CD4-positive, alpha-beta memory T cell (primary cell): Measurements from ENCODE around the gene FBXL14. TPM values are rescaled to one million over a fixed set of nuclear protein-coding genes. Genes with fewer than 3 reads are reported as not detected.

Source experiments
- CTCF ChIA-PET: fragments of 350-600 bp; sonication (Branson Sonifier 250); formaldehyde crosslinking; loops from one replicate; lab custom pipeline; 2021; ENCODE audit warnings: inconsistent platforms; ENCODE audit not compliant: partially characterized antibody; lab: Charles Lee
- POLR2A ChIA-PET: fragments of 350-600 bp; sonication (Branson Sonifier 250); formaldehyde crosslinking; loops from one replicate; lab custom pipeline; 2021; ENCODE audit not compliant: partially characterized antibody; lab: Charles Lee
- DNase-seq, 5 donors: peaks; one replicate each; pipeline versions ENCODE4 v3.0.0 to v3.0.0-alpha.2; 2020 to 2022; ENCODE audit warnings: mixed read lengths in 1 of 5
- H3K27ac ChIP-seq: one replicate; pipeline ENCODE4 v1.7.0; 2013; ENCODE audit warnings: low read depth, low read length
- H3K27me3 ChIP-seq: 2 replicates; pipeline ENCODE4 v1.7.0; 2013; ENCODE audit warnings: mild to moderate bottlenecking, low read length, moderate library complexity; ENCODE audit not compliant: insufficient read depth
- H3K36me3 ChIP-seq: 2 replicates; pipeline ENCODE4 v1.7.0; 2013; ENCODE audit warnings: mild to moderate bottlenecking, low read length, moderate library complexity; ENCODE audit not compliant: insufficient read depth
- H3K4me1 ChIP-seq: 2 replicates; pipeline ENCODE4 v1.7.0; 2013; ENCODE audit warnings: mild to moderate bottlenecking, low read length, moderate library complexity; ENCODE audit not compliant: insufficient read depth
- H3K4me3 ChIP-seq, 2 donors: one replicate each; pipeline ENCODE4 v1.7.0; 2013; ENCODE audit warnings: low read length in 2 of 2, mild to moderate bottlenecking in 1 of 2
- H3K9me3 ChIP-seq, 2 donors: one replicate each; pipeline ENCODE4 v1.7.0; 2013; ENCODE audit warnings: low read length in 2 of 2, control low read depth in 1 of 2; ENCODE audit not compliant: control insufficient read depth in 1 of 2
- H3K27ac Mint-ChIP-seq, 7 donors: one replicate each; pipeline ENCODE4 v1.8.0; 2020 to 2021; ENCODE audit warnings: mixed read lengths in 7 of 7, mild to moderate bottlenecking in 6 of 7, inconsistent platforms in 3 of 7, moderate library complexity in 3 of 7
- H3K27me3 Mint-ChIP-seq, 2 donors: one replicate each; pipeline ENCODE4 v1.8.0; 2020 to 2021; ENCODE audit warnings: mixed read lengths in 2 of 2
- H3K36me3 Mint-ChIP-seq, 2 donors: one replicate each; pipeline ENCODE4 v1.8.0; 2020 to 2021; ENCODE audit warnings: mixed read lengths in 2 of 2, inconsistent platforms in 1 of 2, mild to moderate bottlenecking in 1 of 2
- H3K4me1 Mint-ChIP-seq, 4 donors: one replicate each; pipeline ENCODE4 v1.8.0; 2020 to 2021; ENCODE audit warnings: mixed read lengths in 4 of 4, mild to moderate bottlenecking in 1 of 4
- H3K4me3 Mint-ChIP-seq, 8 donors: one replicate each; pipeline ENCODE4 v1.8.0; 2020 to 2021; ENCODE audit warnings: mixed read lengths in 8 of 8, mild to moderate bottlenecking in 7 of 8, moderate library complexity in 6 of 8, inconsistent platforms in 3 of 8
- H3K9me3 Mint-ChIP-seq, 8 donors: one replicate each; pipeline ENCODE4 v1.8.0; 2020 to 2021; ENCODE audit warnings: mixed read lengths in 8 of 8, mild to moderate bottlenecking in 5 of 8, inconsistent platforms in 3 of 8, moderate library complexity in 1 of 8
- intact Hi-C: fragments of 100-400 bp; cut with micrococcal nuclease; formaldehyde crosslinking; loops from one replicate; pipeline ENCODE4 v1.15.1; 2023
- polyA plus RNA-seq, 2 donors: library from polyadenylated mRNA; unstranded; fragments of 300-500 nt; fragmentation: Illumina TruSeq; gene quantifications; one replicate each; pipeline ENCODE4 v1.2.3, GENCODE V29; 2021
- total RNA-seq, 2 experiments: library from RNA; stranded (reverse); gene quantifications; one replicate each; pipeline ENCODE4 v1.2.3, GENCODE V29; 2021

The FBXL14 gene
- total and polyA plus RNA-seq, 4 experiments from 2014 or later: 14.6 to 43.4 (median 35.4) TPM

DNA sequence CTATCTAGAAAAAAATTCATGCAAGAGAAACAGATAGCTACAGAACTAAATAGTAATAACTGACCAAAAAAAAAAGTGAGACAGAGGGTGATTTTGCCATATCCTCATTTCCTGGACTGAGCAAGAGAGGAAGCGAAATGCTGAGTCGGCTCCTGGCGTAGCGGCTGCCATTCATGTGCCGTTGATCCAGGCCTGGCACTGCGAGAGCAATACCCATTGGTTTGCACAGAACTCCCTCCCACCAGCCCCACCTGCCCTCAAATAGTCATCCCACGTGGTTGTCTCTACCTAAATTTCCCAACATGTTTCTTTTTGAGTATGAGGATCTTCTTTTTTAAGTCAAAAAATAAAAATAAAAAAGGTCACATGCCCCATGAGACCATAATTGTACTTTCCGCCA is 25.2 kb upstream of the FBXL14 start:
- ChIA-PET POLR2A (no interaction called here), CTCF (interaction anchor here (0.9 kb wide), 1 partner anchor 502 kb away, joined by 3 read pairs; no protein-coding TSS in a partner anchor)
- Mint-ChIP-seq H3K4me1 (peaks cover 0 to 14% (median 2%) of the 10 kb centered on the region in 4 donors), H3K27me3 (peaks cover 7 to 12% of the 10 kb centered on the region in 2 donors), H3K36me3 (no peaks in the 10 kb centered on the region), H3K9me3 (peaks cover 0 to 1% (median 0%) of the 10 kb centered on the region in 8 donors), H3K27ac (no peak overlapping the region), H3K4me3 (no peak overlapping the region)
- no peak for DNase-seq
- no peak overlapping the region for H3K4me3 ChIP-seq
- intact Hi-C loops: no loop called here
- H3K4me1 ChIP-seq: no peaks in the 10 kb centered on the region
- H3K27ac ChIP-seq: no peak overlapping the region
- H3K27me3 ChIP-seq: no peaks in the 10 kb centered on the region
- no peaks in the 10 kb centered on the region for H3K36me3 ChIP-seq
- H3K9me3 ChIP-seq: no peaks in the 10 kb centered on the region

DNA sequence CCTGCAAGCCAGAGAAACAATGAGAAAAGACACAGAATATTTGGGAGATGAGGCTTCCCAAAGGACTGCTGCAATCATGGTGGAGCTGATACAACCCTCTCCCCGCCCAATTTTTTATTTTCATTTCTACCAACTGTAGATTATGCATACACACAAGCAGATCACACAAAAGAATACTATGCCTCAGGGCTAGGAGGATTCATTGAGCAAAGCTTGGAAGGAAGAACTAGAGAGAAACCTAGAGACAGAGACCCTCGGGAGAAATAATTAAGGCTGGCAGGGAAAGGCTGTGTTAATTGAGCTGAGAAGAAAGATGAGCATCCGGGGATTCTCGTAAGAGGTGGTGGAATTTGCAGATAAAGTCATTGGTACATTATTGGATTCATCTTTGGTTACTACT is 24.8 kb upstream of the FBXL14 start:
- ChIA-PET CTCF (interaction anchor here (0.9 kb wide), 1 partner anchor 502 kb away, joined by 3 read pairs; no protein-coding TSS in a partner anchor), POLR2A (no interaction called here)
- no peaks in the 10 kb centered on the region for H3K36me3 ChIP-seq
- intact Hi-C loops: no loop called here
- no peaks in the 10 kb centered on the region for H3K9me3 ChIP-seq
- no peak for DNase-seq
- peaks cover 0 to 1% (median 0%) of the 10 kb centered on the region in 8 donors for H3K9me3 Mint-ChIP-seq
- no peaks in the 10 kb centered on the region for H3K36me3 Mint-ChIP-seq
- peaks cover 7 to 9% of the 10 kb centered on the region in 2 donors for H3K27me3 Mint-ChIP-seq
- no peak overlapping the region for H3K4me3 ChIP-seq
- H3K27ac ChIP-seq: no peak overlapping the region
- no peak overlapping the region for H3K4me3 Mint-ChIP-seq
- no peaks in the 10 kb centered on the region for H3K4me1 ChIP-seq
- H3K27me3 ChIP-seq: no peaks in the 10 kb centered on the region
- no peak overlapping the region for H3K27ac Mint-ChIP-seq
- peaks cover 0 to 14% (median 2%) of the 10 kb centered on the region in 4 donors for H3K4me1 Mint-ChIP-seq

DNA sequence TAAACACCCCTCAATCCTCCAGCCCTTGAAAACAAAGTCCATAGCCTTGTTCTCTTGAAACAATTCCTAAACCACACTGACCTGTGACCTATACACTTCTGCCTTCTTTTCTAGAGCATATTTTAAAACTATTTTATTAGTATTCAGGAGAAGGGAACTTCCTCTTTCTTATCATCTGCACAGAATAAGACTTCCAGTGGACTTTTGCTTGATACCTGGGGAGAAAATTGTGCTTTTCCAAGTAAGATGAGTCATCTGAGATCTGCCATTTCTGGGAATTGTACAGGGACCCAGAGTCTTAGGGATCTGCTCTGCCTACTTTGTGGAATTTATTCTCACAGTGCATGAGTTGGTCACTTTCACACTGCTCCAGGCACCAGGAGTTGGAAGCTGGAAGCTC is 24.1 kb upstream of the FBXL14 start:
- Mint-ChIP-seq H3K9me3 (peaks cover 0 to 1% (median 0%) of the 10 kb centered on the region in 8 donors), H3K27ac (no peak overlapping the region), H3K4me1 (peaks cover 0 to 14% (median 2%) of the 10 kb centered on the region in 4 donors), H3K36me3 (no peaks in the 10 kb centered on the region), H3K27me3 (peaks cover 7 to 9% of the 10 kb centered on the region in 2 donors), H3K4me3 (no peak overlapping the region)
- Histone ChIP-seq H3K27me3 (no peaks in the 10 kb centered on the region), H3K9me3 (no peaks in the 10 kb centered on the region), H3K4me3 (no peak overlapping the region), H3K4me1 (no peaks in the 10 kb centered on the region), H3K27ac (no peak overlapping the region), H3K36me3 (no peaks in the 10 kb centered on the region)
- POLR2A ChIA-PET: no interaction called here
- DNase-seq: no peak
- CTCF ChIA-PET: no interaction called here
- intact Hi-C loops: no loop called here

DNA sequence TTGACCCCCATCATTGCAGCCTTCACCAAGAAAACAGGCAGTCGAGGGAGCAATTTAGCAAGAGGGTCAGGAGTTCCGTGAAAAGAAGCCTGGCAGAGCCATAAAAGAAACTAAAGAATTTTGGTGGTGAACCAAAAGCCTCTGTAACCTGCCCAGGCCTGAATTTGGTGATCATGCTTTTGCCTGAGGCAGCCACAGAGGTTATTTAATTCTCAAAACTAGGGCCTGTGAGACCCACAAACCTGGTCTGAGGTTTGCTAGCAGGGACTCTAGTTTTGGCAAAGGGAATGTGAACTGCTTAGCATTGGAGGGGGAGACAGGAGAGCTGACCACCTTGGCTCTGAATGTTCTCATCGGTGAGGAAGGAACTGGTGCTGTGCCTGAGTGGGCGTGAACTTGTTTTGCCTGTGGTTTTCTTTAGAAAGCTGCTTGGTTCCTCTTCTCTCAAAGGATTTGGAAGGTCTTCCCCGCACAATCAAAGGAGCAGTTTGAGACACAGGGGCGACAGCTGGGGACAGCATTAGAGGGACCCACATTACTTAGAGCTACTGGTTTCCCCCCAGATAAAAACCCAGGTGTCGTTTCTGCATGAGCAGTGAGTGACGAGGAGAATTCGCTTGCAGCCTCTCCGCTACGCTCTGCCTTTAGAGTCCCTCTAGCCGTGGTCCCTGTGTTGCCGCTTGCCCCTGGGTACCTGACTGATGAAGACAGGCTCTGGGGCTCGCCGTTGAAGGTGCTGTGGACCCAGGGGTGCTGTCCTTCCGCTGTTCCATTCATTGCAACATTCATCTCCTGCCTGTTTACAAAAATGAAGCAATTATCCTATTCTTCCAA is 22.1 kb upstream of the FBXL14 start:
- H3K4me3 Mint-ChIP-seq: no peak overlapping the region
- ChIA-PET CTCF (interaction anchor here (1.2 to 1.4 kb wide), 2 partner anchors 16 to 174 kb away, joined by 3 to 4 read pairs; no protein-coding TSS in a partner anchor), POLR2A (no interaction called here)
- H3K27ac Mint-ChIP-seq: no peak overlapping the region
- H3K27me3 ChIP-seq: no peaks in the 10 kb centered on the region
- no peak overlapping the region for H3K4me3 ChIP-seq
- intact Hi-C loops: no loop called here
- no peaks in the 10 kb centered on the region for H3K4me1 ChIP-seq
- H3K9me3 ChIP-seq: no peaks in the 10 kb centered on the region
- H3K36me3 Mint-ChIP-seq: no peaks in the 10 kb centered on the region
- no peak overlapping the region for H3K27ac ChIP-seq
- DNase-seq: no peak
- H3K9me3 Mint-ChIP-seq: peaks cover 0 to 1% (median 0%) of the 10 kb centered on the region in 8 donors
- H3K4me1 Mint-ChIP-seq: peaks cover 0 to 14% (median 2%) of the 10 kb centered on the region in 4 donors
- H3K36me3 ChIP-seq: no peaks in the 10 kb centered on the region
- peaks cover 4 to 9% of the 10 kb centered on the region in 2 donors for H3K27me3 Mint-ChIP-seq

DNA sequence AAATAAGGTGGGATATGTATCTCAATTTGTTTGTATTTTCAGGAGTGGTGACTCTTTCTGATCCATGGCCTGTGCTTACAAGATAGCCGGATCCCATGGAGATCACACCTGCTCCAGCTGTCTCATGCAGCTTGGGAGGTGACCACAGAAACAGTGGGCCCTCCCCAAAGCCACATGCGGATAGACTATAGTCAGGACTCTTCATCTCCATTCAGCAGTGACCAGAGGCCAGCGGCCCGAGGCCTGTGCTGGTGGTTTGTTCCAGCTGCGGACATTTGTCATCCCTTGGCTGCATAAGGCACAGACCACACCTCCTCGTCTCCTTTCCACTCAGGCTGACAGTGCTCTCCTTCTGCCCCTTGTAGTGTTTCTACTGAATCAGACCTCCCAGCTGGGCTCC is 20.0 kb upstream of the FBXL14 start:
- peaks cover 0 to 1% (median 0%) of the 10 kb centered on the region in 8 donors for H3K9me3 Mint-ChIP-seq
- Histone ChIP-seq H3K36me3 (no peaks in the 10 kb centered on the region), H3K4me3 (no peak overlapping the region), H3K4me1 (no peaks in the 10 kb centered on the region), H3K9me3 (no peaks in the 10 kb centered on the region), H3K27me3 (no peaks in the 10 kb centered on the region), H3K27ac (no peak overlapping the region)
- ChIA-PET CTCF (no interaction called here), POLR2A (no interaction called here)
- no peak overlapping the region for H3K27ac Mint-ChIP-seq
- DNase-seq: no peak
- intact Hi-C loops: no loop called here
- peaks cover 0 to 11% (median 2%) of the 10 kb centered on the region in 4 donors for H3K4me1 Mint-ChIP-seq
- no peaks in the 10 kb centered on the region for H3K36me3 Mint-ChIP-seq
- no peak overlapping the region for H3K4me3 Mint-ChIP-seq
- peaks cover 4 to 6% of the 10 kb centered on the region in 2 donors for H3K27me3 Mint-ChIP-seq

DNA sequence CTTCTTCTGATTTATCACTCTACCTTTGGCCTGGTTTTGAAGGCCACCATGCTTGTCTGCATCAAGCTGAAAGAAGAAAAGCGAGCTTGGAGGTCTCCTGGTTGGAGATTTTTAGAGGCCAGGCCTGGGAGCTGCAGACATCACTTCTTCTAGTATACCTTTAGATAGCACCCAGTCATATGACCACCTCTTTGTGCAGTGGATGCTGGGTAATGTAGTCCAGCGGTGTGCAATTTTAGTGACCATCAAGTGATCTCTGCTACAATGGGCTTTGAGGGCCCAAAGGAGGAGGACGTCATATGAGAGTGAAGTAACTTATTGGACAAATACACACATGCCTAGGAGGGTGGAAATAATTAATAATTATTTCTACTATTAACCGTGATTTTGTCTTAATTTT is 19.5 kb upstream of the FBXL14 start:
- H3K27me3 Mint-ChIP-seq: peaks cover 1 to 6% of the 10 kb centered on the region in 2 donors
- CTCF ChIA-PET: interaction anchor here (1.1 to 1.6 kb wide), 2 partner anchors 11 to 496 kb away, joined by 3 to 8 read pairs; no protein-coding TSS in a partner anchor

DNA sequence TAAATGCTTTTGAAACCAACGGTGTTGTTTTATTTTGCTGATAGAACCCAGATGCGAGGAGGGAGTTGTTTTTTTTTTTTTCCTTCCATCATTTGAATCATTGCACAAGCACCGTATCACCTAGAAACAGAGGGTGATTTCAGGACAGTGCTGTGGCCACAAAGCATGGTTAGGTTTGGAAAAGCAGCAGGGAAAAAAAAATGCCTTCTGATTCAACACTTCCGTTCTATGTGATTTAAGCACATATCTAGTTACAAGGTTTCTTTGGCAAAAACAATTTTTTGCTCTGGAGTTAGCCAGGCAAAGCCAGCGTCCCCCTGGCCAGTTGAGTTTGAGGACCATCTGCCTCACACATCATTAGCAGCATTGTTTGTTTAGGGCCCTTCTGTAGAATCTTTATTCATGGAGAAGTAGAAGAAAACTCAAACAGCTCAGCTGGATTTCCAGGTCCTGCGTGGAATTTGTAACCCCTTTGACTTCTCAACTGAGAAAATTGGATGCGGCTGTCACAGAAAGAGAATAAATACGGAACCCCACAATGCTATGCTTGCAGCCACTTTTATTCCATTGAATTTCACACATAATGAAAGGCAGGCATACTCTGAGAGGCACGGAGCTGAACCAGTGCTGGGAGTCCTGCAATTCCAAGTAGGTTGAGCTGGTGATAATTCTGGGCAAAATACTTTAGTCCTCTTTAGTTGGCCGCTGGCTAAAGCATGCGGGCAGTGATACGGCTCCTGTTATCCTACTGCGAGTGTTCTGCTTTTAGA is 17.6 kb upstream of the FBXL14 start:
- H3K36me3 ChIP-seq: no peaks in the 10 kb centered on the region
- no peaks in the 10 kb centered on the region for H3K27me3 ChIP-seq
- H3K27ac ChIP-seq: no peak overlapping the region
- POLR2A ChIA-PET: interaction anchor here (1.3 kb wide), 1 partner anchor 10 kb away, joined by 3 read pairs; no protein-coding TSS in a partner anchor
- CTCF ChIA-PET: interaction anchor here (1.4 to 1.9 kb wide), 3 partner anchors 9 to 494 kb away, joined by 6 to 8 read pairs (median 7); no protein-coding TSS in a partner anchor
- no peaks in the 10 kb centered on the region for H3K4me1 ChIP-seq
- intact Hi-C loops: no loop called here
- Mint-ChIP-seq H3K4me3 (no peak overlapping the region), H3K27me3 (peaks cover 1% of the 10 kb centered on the region in 2 donors), H3K27ac (no peak overlapping the region), H3K36me3 (no peaks in the 10 kb centered on the region), H3K9me3 (peaks cover 0 to 1% (median 0%) of the 10 kb centered on the region in 8 donors), H3K4me1 (peaks cover 0 to 8% (median under 1%) of the 10 kb centered on the region in 4 donors)
- no peak for DNase-seq
- no peaks in the 10 kb centered on the region for H3K9me3 ChIP-seq
- no peak overlapping the region for H3K4me3 ChIP-seq

More for the DNA sequence above, 19.5 kb upstream of the FBXL14 start:
- Mint-ChIP-seq H3K4me3 (no peak overlapping the region), H3K27ac (no peak overlapping the region), H3K9me3 (peaks cover 0 to 1% (median 0%) of the 10 kb centered on the region in 8 donors), H3K4me1 (peaks cover 0 to 8% (median under 1%) of the 10 kb centered on the region in 4 donors), H3K36me3 (no peaks in the 10 kb centered on the region)
- Histone ChIP-seq H3K36me3 (no peaks in the 10 kb centered on the region), H3K9me3 (no peaks in the 10 kb centered on the region), H3K4me3 (no peak overlapping the region), H3K27ac (no peak overlapping the region), H3K4me1 (no peaks in the 10 kb centered on the region), H3K27me3 (no peaks in the 10 kb centered on the region)
- POLR2A ChIA-PET: no interaction called here
- no peak for DNase-seq
- intact Hi-C loops: no loop called here
